Ovary (tissue), 3 donors: ENCODE data around the gene TBL1X.

Experiments used
- EP300 ChIP-seq: sonication (generic); formaldehyde crosslinking; IDR thresholded peaks from one replicate; pipeline ENCODE4 v1.6.1; 2017; ENCODE audit warnings: antibody characterized with exemption
- POLR2A ChIP-seq: fragments of 450-650 bp; IDR thresholded peaks from one replicate; pipeline ENCODE4 v1.6.1; 2017; ENCODE audit warnings: antibody characterized with exemption, mild to moderate bottlenecking, moderate library complexity
- TF ChIP-seq, protein P1 (sequence below), 3 donors: fragments of 450-650 bp in 2 of 3; fragments of 200-600 bp in 1 of 3; IDR thresholded peaks; one replicate each; pipeline versions ENCODE4 v1.5.1 to v1.8.0; 2016 to 2022; ENCODE audit warnings: antibody characterized with exemption in 3 of 3, mild to moderate bottlenecking in 1 of 3
- donor health status: DM: no; HTN: no; CAD: no.

GRCh38 chrX:9747644-9748043, 282.8 kb downstream of the TBL1X start:
- TF ChIP-seq, protein P1, sequence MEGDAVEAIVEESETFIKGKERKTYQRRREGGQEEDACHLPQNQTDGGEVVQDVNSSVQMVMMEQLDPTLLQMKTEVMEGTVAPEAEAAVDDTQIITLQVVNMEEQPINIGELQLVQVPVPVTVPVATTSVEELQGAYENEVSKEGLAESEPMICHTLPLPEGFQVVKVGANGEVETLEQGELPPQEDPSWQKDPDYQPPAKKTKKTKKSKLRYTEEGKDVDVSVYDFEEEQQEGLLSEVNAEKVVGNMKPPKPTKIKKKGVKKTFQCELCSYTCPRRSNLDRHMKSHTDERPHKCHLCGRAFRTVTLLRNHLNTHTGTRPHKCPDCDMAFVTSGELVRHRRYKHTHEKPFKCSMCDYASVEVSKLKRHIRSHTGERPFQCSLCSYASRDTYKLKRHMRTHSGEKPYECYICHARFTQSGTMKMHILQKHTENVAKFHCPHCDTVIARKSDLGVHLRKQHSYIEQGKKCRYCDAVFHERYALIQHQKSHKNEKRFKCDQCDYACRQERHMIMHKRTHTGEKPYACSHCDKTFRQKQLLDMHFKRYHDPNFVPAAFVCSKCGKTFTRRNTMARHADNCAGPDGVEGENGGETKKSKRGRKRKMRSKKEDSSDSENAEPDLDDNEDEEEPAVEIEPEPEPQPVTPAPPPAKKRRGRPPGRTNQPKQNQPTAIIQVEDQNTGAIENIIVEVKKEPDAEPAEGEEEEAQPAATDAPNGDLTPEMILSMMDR (IDR thresholded peaks at IDR 0.05): no peak
- TF ChIP-seq POLR2A: no peak
- no peak for TF ChIP-seq EP300
